GM19324 (cell line): ENCODE data around the gene ARHGAP40.

Experiments
- ATAC-seq: cut with Tn5 transposase; IDR thresholded peaks from one replicate; pipeline ENCODE4 v1.9.1; 2021; ENCODE audit warnings: mild to moderate bottlenecking, moderate library complexity; ENCODE audit not compliant: unreplicated experiment, low FRiP score

ARHGAP40 gene

DNA sequence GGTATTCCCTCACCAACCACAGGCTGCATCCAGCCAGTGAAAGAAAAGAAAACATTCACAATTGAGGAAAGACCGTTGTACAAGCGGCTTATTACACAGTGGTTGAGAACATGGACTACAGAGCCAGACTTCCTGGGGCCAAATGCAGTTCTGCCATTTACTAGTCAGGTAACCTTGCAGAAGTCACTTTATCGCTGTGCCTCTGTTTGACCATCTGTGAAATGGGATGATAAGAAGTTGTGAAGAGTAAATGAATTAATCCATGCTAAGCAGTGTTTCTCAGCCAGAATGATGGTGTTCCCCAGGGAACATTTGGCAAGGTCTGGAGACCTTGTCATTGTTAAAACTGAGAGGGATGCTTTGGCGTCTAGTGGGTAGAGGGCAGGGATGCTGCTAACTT is 14.8 kb downstream of the ARHGAP40 start:
- ATAC-seq = no peak

DNA sequence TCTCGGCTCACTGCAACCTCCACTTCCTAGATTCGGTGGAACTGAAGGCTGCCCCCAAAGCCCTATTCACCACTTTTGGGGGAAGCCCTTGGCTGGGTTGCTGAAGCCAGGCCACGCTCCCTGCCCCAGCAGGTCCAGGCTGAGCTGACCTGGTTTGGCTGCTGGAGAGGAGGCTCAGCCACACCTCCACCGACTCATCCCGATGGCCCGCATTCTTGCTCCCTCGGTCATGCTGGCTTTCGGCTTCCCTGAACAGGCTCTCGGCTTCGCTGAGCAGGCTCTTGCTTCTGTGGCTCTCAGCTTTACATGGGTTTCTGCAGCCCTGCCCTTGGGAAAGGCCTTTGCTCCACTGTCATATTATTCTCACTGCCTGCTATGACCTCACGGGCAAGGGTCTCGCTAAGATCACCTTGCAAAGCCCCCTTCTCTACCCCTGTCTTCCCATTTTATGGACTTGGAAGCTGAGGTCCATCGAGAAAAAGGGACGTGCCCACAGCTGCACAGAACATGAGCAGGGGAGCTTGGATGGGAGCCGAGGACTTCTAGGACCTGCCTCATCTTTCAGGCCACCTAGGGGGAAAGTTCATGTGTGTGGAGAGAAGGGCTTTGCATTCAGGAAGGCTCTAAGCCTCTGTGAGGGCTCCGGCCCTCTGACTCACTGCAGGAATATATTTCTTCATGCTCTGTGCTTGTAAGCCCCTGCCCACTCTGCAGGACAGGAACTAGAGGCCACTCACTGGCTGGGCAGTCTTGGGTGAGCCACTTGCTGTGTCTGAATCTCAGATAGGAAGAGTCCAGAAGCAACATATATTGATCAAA is 15.6 kb downstream of the ARHGAP40 start:
- no peak for ATAC-seq

DNA sequence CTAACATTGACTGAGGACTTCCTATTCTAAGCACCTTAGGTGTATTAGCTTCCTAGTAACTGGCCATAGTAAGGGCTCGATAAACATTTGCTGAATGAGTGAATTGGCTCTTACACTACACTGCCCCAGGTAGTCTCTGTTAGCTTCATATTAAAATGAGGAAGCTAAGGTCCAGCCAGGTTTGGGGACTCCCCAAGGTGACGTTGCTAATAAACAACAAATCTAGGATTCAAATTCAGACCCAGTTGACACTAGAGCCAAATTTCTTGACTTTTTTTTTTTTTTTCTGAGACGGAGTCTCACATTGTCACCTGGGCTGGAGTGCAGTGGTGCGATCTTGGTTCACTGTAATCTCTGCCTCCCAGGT is 16.2 kb downstream of the ARHGAP40 start:
- no peak for ATAC-seq

DNA sequence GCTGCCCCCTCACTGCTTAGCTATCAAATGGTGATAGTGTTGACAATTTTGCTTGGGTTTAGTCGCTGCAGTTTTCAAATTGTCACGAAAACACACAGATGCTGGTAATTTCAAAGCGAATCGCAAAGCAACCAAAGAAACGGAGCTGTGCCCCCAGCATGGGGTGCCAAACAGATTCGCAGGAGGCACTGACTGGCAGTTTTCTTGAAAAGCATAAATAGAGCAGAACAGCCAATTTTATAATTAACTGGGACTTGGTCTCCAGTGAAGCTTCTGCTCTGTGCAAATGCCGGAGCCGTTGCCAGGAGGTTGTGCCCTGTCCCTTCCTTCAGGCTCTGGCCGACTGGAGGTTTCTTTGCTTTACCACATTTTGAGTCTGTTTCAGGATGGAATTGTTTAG is 18.8 kb downstream of the ARHGAP40 start:
- no peak for ATAC-seq

DNA sequence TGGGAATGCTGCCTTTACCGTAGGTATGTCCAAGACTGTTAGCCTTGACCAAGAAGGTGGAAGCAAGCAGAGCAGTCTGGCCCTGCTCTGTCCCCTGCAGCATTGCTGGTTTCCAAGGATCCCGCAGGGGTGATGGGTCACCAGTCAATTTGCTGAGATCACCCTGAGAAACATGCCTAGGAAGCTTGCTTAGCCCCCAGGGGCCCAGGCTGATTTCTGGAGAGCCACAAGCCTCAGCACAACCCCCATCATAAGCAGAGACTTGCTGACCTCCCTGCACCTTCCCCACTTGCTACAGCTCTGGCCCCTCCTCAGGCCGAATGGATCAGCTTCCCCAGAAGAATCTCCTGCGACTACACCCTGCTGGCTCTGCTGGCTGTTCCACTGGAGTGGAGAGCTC is 21.5 kb downstream of the ARHGAP40 start:
- ATAC-seq = no peak

DNA sequence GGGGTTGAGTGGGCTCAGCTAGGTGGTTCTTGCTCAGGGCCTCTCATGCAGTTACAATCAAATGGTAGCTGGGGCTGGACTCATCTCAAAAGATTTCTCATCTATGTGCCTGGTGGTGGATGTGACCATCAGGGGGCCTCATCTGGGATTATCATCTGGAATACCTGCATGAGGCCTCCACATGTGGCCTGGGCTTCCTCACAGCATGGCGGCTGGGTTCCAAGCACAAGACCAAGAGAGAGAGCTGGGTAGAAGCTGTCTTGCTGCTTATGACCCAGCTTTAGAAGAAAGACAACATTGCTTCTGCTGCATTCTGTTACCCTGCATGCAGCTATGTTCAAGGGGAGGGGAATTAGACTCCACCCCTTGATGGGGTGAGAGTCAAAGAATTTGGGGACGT is 22.5 kb downstream of the ARHGAP40 start:
- ATAC-seq = no peak

DNA sequence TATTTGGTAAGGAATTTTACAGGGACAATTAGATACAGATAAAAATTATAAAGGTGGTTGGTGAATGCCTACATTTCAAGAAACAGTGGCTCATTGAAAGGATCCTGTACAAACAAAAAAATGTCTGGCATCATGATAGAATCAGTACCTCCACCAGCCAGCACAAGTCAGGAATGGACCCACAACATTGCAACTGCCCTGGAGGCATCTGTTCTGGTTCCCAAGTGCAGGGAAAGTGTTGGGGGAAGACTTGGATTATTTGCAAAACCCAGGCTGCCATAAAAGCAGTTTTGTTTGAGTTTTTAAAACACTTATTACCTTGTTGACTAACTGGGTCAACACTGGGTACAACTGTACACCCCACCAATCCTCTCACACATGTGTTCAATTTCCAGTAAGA is 24.3 kb downstream of the ARHGAP40 start:
- ATAC-seq = no peak

DNA sequence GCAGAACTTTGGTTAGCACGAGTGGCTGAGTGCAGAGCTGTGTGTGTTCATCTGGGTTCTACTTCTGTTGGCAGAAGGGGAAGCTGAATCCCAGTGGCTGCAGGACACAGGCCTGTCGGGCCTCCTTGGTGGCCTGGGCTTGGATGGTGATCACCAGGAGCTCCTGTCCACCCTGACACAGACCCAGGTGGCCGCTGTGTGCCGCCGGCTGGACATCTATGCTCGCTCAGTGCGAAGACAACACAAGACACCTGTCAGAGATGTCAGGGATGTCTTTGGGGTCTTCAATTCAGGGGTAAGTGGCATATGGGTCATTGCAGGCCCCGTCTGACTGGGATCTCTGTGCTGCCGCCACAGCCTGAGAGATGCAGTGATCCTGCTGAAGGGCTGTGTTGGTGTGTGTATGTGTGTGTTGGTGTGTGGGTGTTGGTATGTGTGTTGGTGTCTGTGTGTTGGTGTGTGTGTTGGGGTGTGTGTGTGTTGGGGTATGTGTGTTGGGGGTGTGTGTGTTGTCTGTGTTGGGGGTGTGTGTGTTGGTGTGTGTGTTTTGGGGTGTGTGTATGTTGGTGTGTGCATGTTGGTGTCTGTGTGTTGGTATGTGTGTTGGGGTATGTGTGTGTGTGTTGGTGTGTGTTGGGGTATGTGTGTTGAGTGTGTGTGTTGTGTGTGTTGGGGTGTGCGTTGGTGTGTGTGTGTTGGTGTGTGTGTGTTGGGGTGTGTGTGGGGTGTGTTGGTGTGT is 25.5 kb downstream of the ARHGAP40 start:
- ATAC-seq = no peak

DNA sequence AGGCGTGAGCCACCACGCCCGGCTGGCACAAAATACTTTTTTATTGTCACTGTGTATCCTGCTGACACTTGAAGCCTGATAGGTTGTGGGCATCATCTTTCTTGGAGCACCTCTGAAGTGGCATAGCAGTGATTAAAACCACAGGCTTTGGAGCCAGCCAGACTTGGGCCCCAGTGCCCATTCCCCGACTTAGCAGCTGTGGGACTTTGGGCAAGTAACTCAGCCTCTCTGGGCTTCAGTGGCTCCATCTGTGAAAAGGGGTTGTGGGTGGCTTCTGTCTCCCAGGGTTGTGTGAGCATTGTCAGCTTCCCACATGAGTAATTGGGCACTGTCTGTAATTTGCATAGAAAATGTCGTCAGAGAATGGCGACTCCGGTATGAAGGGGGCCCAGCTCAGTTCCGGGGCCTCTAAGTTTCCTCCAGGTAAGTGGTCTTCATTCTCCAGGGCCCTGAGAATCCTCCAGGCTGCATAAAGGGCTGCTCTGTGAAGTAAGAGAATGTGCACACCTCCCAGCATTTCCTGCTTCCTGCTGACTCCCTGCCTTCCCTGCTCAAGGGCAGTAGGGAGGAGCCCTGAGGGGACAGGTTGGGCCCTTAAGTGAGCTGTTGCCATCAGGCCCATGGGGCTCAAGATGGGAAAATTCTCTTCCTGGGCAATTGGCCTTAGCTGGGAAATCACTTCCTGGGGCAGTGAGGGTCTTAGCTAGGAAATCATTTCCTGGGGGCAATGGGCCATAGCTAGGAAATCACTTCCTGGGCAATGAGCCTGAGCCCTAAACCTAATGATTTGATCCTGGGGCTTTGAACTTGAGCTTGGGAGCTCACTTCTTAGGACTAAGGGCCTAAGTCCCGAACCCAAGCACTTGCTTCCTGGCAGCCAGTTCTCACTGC is 27.2 kb downstream of the ARHGAP40 start:
- ATAC-seq = no peak

DNA sequence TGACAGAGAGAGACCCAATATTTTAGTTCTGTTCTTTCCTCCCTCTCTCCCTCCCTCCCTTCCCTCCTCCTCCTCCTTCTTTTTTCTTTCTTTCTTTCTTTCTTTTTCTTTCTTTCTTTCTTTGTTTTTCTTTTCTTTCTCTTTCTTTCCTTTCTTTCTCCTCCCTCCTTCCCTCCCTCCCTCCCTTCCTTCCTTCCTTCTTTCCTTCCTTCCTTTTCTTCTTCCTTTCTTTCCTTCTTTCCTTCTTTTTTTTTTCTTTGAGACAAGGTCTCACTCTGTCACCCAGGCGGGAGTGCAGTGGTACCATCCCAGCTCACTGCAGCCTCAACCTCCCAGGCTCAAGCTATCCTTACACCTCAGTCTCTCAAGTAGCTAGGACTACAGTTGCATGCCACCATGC is 28.4 kb downstream of the ARHGAP40 start:
- ATAC-seq = no peak

DNA sequence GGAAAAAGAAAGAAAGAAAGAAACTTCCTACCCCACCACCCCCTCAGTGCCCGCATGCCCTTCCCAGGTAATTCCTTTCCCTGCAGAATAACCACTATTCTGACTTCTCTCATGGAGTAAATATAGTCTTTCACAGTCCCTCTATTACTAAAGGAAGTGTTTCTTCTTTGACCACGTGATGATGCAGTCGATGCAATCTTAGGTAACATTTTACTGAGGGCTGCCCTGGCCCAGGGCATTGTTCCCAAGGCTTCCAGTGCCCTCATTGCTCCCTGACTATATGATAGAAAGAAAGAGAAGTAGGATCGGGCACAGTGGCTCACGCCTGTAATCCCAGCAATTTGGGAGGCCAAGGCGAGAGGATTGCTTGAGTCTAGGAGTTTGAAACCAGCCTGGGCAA is 29.1 kb downstream of the ARHGAP40 start:
- ATAC-seq = no peak

DNA sequence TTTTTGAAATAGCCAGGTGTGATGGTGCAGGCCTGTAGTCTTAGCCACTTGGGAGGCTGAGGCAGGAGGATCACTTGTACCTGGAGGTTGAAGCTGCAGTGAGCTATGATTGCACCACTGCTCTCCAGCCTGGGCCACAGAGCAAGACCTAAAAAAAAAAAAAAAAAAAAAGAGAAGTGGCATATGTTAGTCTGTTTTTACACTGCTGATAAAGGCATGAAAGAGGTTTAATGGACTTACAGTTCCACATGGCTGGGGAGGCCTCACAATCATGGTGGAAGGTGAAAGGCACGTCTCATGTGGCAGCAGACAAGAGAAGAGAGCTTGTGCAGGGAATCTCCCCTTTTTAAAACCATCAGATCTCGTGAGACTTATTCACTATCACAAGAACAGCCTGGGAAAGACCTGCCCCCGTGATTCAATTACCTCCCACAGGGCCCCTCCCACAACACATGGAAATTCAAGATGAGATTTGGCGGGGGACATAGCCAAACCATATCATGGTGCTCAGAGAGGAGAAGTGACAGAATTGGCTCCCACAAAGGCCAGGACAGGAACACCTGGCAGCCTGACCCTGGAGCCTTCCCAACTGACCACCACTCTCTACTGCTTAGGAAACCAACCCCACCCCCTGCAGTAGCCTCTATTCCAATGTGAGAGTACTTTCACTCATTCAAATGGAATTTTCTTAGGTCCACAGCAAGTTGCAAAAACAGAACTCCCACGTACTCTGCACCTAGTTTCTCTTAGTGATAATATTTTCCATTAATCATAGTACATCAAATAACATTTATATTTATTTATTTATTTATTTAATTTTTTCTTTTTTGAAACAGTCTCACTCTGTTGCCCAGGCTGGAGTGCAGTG is 29.8 kb downstream of the ARHGAP40 start:
- no peak for ATAC-seq

DNA sequence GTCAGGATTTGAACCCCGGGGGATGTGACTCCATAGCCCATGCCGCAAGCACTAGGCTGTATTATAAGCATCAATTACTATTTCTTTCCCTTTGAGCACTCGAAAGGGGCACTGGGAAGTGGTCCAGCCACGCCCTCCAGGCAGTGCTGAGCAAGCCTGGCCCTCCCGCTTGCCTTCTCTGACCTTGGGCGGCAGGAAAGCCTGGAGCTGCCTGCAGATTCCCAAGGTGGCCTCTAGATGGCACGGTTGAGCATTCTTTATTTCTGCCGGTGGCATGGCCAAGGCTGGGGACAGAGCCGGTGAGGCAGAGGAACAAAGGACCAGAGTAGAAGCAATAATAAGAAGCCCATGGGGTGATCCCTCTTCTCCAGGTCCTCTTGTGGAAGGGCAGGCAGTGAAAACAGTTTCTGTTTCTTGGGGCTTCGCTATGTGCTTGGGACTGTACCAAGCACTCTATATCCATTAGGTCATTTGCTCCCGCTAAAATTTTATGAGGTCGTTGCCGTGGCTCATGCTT is 32.0 kb downstream of the ARHGAP40 start:
- peak; percentile 54 for ATAC-seq

DNA sequence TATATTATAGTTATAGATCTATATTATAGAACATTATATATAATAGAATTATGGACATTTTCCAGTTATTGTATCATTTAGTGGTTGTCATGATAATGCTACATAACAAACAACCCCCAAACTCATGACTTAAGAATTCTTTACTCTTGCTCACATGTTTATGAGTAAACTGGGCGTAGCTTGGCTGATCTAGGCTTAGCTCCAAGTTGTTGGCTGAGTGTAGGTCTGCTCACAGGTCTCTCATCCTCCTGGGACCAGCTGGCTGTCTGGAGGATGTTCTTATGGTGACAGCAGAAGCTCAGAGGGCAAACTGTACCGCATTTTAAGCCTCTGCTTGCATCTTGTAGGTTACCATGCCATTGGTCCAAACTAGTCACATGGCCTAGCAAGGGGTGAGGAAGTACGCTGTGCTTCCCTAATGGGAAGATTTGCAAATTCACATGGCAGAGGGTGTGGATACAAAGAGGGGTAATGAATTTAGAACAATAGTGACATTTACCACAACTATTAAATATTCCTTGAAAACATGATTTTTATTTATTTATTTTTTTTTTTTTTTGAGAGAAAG is 34.2 kb downstream of the ARHGAP40 start:
- no peak for ATAC-seq

DNA sequence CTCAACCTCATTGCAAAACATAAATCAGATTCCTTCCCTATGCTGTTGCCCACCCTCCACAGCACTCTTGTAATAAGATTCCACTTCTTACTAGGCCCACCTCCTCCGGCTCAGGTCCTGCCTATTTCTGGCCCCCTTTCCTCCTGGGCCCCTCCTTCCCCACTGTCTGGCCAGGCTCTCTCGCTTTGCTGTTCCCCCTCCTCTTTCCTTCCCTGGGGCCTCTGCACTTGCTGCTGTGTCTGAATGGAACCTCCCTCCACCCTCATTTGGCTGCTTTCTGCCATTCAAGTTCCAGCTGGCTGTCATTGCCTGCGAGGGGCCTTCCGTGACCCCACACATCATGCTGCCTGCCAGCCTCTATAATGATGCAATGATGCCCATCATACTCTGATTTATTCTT is 38.9 kb downstream of the ARHGAP40 start:
- ATAC-seq = no peak

DNA sequence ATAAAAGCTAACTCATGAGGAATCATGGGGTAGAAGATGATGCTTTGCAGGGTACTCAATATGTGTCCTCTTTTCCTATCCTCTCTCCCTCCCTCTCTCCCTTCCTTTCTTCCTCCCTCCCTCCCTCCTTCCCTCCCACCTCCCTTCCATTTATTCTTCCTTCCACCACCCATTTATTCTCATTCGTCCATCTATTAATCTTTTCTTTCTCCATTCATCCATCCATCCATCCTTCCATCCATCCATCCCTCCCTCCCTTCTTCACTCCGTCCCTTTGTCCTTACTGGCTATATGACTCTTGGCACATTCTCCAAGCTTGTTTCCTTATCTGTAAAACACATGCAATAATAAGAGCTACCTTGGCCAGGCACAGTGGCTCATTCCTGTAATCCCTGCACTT is 40.9 kb downstream of the ARHGAP40 start:
- ATAC-seq = no peak

DNA sequence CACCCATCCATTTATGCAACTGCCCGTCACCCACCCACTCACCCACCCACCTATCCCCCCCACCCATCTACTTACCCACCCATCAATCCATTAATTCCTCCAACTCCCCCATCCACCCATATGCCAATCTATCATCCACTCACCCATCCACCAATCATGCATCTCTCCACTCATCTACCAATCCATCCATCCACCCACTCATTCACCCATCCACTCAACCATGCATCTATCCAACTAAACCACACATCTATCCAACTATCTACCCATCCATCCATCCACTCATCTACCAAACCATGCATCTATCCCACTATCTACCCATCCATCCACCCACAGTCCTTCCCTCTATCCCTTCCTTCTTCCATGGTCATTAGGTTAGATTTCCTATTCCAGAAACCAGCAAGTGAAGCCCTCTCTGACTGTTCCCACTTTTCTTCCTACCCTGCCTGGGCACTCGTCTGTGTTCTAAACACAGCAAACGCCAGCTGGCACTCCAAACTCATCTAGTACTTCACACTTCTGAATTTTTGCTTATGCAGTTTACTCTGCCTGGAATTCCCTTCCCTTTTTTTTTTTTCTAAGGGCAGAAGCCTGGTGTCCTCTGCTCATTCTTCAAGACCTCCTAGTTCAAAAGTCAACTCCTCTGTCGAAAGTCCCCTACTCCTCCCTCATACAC is 43.1 kb downstream of the ARHGAP40 start:
- no peak for ATAC-seq

DNA sequence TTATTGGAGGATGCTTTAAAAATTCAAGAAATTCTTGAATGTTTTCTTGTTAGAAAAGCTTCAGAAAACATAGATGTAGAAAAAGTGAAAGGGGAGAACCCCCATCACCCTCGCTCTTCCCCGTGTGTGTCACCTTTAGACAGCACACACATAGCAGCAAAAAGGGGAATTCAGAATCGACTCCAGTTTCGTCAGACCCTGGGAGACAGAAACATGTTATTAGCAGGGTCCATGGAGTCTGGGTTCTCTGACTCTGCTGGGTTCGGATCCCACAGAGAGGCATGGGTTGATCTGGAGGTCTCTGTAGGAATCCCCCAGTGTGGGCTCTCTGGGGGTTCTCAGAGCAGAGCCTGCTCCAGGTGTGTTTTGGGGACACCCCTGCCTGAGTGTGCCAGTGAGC is 43.7 kb downstream of the ARHGAP40 start:
- no peak for ATAC-seq
